HUES64 (cell line): ENCODE measurements around the gene HNRNPL. TPM values are rescaled to one million over a fixed set of nuclear protein-coding genes. Genes with fewer than 3 reads are reported as not detected.
"Not testable (repeated sequence)": the region's sequence is repeated elsewhere in the genome, so short reads cannot be mapped to it uniquely, and the experiment has no call there.

ENCODE experiments used
- H3K27ac ChIP-seq: 2 replicates; pipeline ENCODE4 v1.7.0; 2013; ENCODE audit warnings: low read depth, low read length, inconsistent platforms
- H3K27me3 ChIP-seq: 2 replicates; pipeline ENCODE4 v1.6.1; 2013; ENCODE audit warnings: mild to moderate bottlenecking, low read length; ENCODE audit not compliant: insufficient read depth
- H3K36me3 ChIP-seq: 2 replicates; pipeline ENCODE4 v1.6.1; 2013; ENCODE audit warnings: mild to moderate bottlenecking, low read length; ENCODE audit not compliant: insufficient read depth
- H3K4me1 ChIP-seq: 2 replicates; pipeline ENCODE4 v1.6.1; 2013; ENCODE audit warnings: mild to moderate bottlenecking, low read length, moderate library complexity; ENCODE audit not compliant: insufficient read depth
- H3K4me3 ChIP-seq: 2 replicates; pipeline ENCODE4 v1.5.1; 2013; ENCODE audit warnings: mild to moderate bottlenecking, low read length, moderate library complexity
- H3K9ac ChIP-seq: 2 replicates; pipeline ENCODE4 v1.6.1; 2013; ENCODE audit warnings: mild to moderate bottlenecking, low read depth, low read length
- H3K9me3 ChIP-seq: 2 replicates; pipeline ENCODE4 v1.6.1; 2013; ENCODE audit warnings: low read depth, low read length; ENCODE audit not compliant: insufficient read depth
- WGBS: fragments of 150-250, 120-280 bp; methylation state at CpG from one replicate; pipeline ENCODE4 v1.1.7; 2013; ENCODE audit warnings: missing lambda C conversion rate; 5-methylcytosine and 5-hydroxymethylcytosine counted together
- polyA plus RNA-seq, 2 experiments: library from polyadenylated mRNA; stranded (reverse); fragments of 50-300 nt; gene quantifications; one replicate each; pipeline ENCODE4 v1.2.3, GENCODE V29; 2013

Gene HNRNPL
- 575 TPM for polyA plus RNA-seq (2013, experiment 1 of 2)
- polyA plus RNA-seq (2013, experiment 2 of 2), result 561 TPM

DNA sequence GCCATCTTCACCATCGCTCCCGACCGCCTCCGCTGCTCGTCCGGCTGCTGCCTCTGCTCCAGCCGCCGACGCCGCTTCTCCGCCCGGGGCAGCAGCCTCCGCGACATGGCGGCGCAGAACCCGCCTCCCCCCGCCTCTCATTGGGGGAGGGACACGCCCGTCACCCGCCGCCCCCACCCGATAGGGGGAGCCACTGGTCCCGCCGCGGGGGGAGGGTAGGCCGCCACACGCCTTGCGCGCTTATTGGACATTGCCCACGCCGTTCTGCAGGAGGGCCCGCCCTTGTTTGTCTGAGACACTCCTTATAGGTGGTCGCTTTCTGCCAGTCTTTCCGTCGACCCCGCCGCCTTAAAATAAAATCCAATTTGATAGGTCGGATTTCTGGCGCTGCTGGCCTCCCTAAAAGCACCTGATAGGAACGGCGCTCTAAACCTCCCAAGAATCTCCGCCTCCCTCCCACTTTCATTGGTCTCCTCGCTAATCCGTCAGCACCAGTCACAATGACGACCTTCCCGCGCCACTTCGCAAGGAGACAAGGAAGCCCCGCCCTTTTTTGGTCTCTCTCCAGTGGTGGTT, at the start of gene HNRNPL:
HNRNPL (minus strand) TSS at position 127 of the 576 bp plus-strand sequence; CDS start at position 107, 20 bp downstream.
- Histone ChIP-seq H3K4me1 (peaks cover 3% of the 10 kb centered on the region; the same call in 1 of the 2 replicates), H3K9ac (peak within 1 kb of the TSS; percentile 96), H3K4me3 (peak within 1 kb of the TSS; percentile 78), H3K36me3 (peaks cover 35% of the 10 kb centered on the region), H3K9me3 (no peaks in the 10 kb centered on the region), H3K27me3 (no peaks in the 10 kb centered on the region), H3K27ac (peak within 1 kb of the TSS; percentile 100)
- under 1% methylated on average over 50 of the region's 50 CpGs for WGBS

DNA sequence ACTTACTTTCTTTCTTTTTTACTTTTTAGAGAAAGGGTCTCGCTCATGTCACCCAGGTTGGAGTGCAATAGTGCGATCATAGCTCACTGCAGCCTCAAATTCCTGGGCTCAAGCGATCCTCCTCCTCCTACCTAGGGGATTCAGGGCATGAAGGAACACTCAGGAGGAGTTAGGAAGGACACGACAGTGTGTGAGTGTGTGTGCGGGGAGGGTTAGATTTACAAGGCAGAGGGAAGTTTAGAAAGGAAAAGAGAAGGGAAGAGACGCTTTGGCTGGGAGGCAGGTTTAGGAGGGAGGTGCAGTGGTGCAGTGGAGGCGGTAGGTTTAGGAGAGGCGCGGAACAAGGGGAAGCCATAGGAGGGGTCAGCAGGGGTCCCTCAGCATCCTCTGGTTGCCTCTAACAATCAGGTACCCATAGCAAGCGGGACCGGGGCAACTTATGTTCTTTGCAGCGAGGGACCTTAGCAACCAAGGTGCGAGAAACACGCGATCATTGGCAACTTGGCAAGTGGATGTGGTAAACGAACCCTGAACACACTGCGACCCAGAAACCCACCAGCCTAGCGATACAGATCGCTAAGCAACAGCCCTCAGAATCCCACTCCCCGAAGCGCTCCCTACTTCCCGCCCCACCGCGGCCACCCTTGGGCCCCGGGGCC, 49.1 kb upstream of the HNRNPL start:
- Histone ChIP-seq H3K36me3 (no peaks in the 10 kb centered on the region), H3K27me3 (peaks cover 10% of the 10 kb centered on the region; the same call in 1 of the 2 replicates), H3K4me1 (peaks cover 5% of the 10 kb centered on the region; the same call in 1 of the 2 replicates), H3K9ac (peak overlapping the region; percentile 2; the same call in 1 of the 2 replicates), H3K4me3 (peak overlapping the region; percentile 92), H3K9me3 (0 out of 2 replicates have a peak, but pooled peaks cover 5% of the 10 kb centered on the region), H3K27ac (no peak overlapping the region)
- WGBS, result 25% methylated on average over 25 of the region's 25 CpGs

DNA sequence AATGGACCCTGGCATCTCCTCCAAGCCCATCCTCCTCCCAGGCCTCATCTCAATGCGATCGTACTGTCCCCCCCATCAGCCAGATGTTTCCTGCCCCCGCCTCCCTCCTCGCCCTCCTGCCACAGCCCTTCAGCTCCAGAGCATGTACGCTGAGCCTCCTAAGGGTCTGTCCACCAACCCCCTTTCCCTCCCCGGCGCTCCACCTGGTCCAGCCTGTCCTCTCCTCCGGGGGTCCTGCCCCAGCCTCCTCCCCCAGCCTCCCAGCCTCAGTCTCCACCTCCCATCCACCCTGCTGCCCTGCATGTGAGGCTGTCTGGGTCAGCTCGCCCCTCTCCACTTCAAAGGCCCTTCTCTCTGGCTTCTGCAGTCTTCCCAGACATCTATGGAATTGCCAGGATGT, 45.2 kb upstream of the HNRNPL start:
- 91% methylated on average over 9 of the region's 9 CpGs for WGBS
- peaks cover 10% of the 10 kb centered on the region; the same call in 1 of the 2 replicates for H3K27me3 ChIP-seq
- H3K4me3 ChIP-seq, result no peak overlapping the region
- H3K9ac ChIP-seq, result no peak overlapping the region
- no peaks in the 10 kb centered on the region for H3K36me3 ChIP-seq
- no peaks in the 10 kb centered on the region for H3K9me3 ChIP-seq
- no peak overlapping the region for H3K27ac ChIP-seq
- no peaks in the 10 kb centered on the region for H3K4me1 ChIP-seq

DNA sequence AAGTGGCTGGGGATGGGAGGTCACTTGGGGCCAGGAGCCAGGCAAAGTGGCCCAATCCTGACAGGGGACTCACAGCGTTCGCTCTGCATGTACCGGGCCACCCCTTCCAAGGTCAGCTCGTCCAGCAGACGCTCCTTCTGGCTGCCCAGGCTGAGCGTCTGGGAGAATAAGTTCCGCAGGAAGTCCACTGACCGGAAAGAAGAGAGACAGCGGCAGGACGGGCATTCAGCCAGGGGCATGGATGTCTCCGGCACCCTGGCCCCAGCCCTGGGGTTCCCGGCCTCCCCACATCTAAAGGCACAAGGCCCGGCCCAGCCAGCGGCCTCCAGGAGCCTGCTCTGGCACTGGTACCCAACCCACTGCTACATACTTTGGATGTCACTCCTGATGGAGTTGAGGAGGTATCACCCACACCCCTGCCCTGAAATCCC, 43.6 kb upstream of the HNRNPL start:
- Histone ChIP-seq H3K27me3 (peaks cover under 1% of the 10 kb centered on the region; the same call in 1 of the 2 replicates), H3K9me3 (no peaks in the 10 kb centered on the region), H3K9ac (no peak overlapping the region), H3K4me3 (no peak overlapping the region), H3K36me3 (no peaks in the 10 kb centered on the region), H3K4me1 (no peaks in the 10 kb centered on the region), H3K27ac (no peak overlapping the region)
- WGBS, result 89% methylated on average over 14 of the region's 14 CpGs

DNA sequence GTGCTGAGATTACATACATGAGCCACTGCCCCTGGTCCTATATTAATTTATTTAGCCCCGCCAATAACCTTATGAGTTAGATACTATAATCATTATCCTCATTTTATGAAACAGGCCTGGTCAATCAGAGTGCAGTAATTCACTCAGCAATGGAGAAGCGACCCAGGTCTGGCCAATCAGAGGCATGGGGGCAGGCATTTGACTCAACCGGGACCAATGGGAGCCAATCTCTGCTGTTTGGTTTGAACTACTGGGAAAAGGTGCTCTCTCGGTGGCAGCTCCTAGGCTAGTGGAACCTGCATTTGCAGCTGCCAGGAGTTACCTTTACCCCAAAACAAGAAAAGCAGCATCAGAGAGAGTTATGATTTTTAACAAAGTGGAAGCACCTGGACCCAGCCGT, 43.1 kb upstream of the HNRNPL start:
- no peak overlapping the region for H3K4me3 ChIP-seq
- H3K9me3 ChIP-seq, result no peaks in the 10 kb centered on the region
- no peaks in the 10 kb centered on the region for H3K27me3 ChIP-seq
- no peaks in the 10 kb centered on the region for H3K4me1 ChIP-seq
- no peaks in the 10 kb centered on the region for H3K36me3 ChIP-seq
- H3K27ac ChIP-seq, result no peak overlapping the region
- 92% methylated on average over 5 of the region's 5 CpGs for WGBS
- H3K9ac ChIP-seq, result no peak overlapping the region

DNA sequence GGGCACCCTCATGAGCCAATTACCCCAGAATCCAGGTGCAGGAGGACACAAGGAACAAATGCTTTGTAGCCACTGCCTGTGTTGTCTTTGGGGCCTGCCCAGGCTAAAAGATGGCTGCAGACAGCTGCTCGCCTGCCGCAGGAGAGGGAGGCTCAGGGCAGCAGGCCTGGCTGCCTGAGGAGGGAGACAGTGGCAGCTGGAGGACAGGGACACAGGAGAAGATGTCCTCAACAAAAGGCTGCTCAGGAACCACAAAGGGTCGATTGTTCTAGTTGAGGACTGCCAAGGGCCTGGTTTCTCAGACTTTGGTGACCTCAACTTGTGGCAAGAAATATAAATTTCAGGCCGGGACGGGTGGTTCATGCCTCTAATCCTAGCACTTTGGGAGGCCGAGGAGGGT, 42.0 kb upstream of the HNRNPL start:
- 91% methylated on average over 6 of the region's 6 CpGs for WGBS
- no peaks in the 10 kb centered on the region for H3K27me3 ChIP-seq
- H3K4me1 ChIP-seq, result no peaks in the 10 kb centered on the region
- no peaks in the 10 kb centered on the region for H3K9me3 ChIP-seq
- no peak overlapping the region for H3K27ac ChIP-seq
- H3K4me3 ChIP-seq, result no peak overlapping the region
- no peaks in the 10 kb centered on the region for H3K36me3 ChIP-seq
- H3K9ac ChIP-seq, result no peak overlapping the region

DNA sequence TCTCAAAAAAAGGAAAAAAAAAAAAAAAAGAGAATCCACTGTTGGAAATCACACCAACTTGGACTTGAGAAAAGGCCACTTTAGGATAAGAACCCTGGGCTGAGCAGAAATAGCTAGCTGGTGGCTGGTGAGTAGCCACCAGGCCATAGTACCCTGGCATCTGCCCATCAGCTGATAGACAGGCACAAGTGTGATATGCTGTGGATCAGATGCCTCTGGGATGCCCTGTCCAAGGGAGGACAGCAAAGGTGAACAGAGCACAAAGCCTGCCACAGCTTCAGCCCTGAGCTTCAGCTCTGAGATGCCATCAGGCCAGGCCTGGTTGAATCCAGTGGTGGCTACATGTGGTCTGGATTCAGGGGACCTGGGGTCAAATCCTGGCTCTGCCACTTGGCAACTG, 40.9 kb upstream of the HNRNPL start:
- no peak overlapping the region for H3K4me3 ChIP-seq
- H3K9ac ChIP-seq, result no peak overlapping the region

DNA sequence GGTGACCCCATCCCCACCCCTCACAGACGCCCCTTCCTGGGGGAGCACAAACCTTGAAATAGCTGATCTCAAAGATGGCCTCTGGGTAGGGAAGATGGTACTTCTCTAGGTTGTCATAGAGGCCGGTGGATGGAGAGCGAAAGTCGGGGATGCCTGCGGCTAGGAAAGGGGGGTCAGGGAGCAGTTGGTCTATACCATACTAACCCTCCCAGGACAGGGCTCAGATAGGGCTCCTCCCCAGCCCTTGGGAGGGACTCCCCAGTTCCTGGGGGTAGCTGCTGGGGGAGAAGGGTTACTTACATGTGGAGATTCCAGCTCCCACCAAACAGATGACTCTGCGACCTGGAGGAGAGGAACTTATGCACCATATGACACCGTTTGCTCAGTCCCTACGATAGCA, 40.0 kb upstream of the HNRNPL start:
- Histone ChIP-seq H3K36me3 (no peaks in the 10 kb centered on the region), H3K4me3 (no peak overlapping the region), H3K9me3 (no peaks in the 10 kb centered on the region), H3K27ac (no peak overlapping the region), H3K4me1 (no peaks in the 10 kb centered on the region), H3K27me3 (no peaks in the 10 kb centered on the region), H3K9ac (no peak overlapping the region)
- 93% methylated on average over 7 of the region's 8 CpGs for WGBS

More for the DNA sequence above, 40.9 kb upstream of the HNRNPL start:
- H3K36me3 ChIP-seq, result no peaks in the 10 kb centered on the region
- H3K27ac ChIP-seq, result no peak overlapping the region
- H3K4me1 ChIP-seq, result no peaks in the 10 kb centered on the region
- H3K9me3 ChIP-seq, result no peaks in the 10 kb centered on the region
- no peaks in the 10 kb centered on the region for H3K27me3 ChIP-seq

DNA sequence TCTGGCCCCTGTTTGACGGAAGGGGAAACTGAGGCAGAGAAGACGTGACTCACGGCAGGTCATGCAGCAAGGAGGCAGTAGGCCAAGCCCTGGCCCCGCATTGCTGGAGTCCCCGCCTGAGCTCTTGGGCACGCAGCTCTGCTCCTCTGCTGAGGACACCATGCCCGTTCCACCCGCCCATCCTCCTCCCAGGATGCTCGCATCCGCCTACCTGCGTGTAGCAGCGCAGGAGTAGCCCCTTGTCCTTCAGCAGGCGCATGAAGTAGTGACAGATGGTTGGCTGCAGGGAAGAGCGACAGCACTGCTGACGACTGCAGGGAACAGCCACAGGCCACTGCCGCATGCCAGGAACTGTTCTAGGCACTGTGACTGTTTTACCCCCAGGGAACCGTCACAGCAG, 39.1 kb upstream of the HNRNPL start:
- Histone ChIP-seq H3K36me3 (no peaks in the 10 kb centered on the region), H3K27me3 (no peaks in the 10 kb centered on the region), H3K4me1 (no peaks in the 10 kb centered on the region), H3K9ac (no peak overlapping the region), H3K9me3 (no peaks in the 10 kb centered on the region), H3K4me3 (no peak overlapping the region), H3K27ac (no peak overlapping the region)
- 93% methylated on average over 17 of the region's 17 CpGs for WGBS

DNA sequence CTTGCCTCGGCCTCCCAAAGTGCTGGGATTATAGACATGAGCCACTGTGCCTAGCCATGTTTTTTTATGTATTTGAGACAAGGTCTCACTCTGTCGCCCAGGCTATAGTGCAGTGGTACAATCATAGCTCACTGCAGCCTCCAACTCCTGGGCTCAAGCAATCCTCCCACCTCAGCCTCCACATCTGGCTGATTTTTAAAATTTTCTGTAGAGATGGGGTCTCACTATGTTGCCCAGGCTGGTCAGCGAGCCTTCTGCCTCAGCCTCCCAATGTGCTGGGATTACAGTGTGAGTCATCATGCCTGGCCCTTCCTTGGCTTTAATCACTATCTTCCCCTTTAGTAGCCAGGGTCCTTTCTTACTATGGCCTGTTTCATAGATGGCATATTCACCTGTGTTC, 34.9 kb upstream of the HNRNPL start:
- WGBS, result 89% methylated on average over 3 of the region's 3 CpGs
- not testable (repeated sequence) for H3K27ac ChIP-seq, H3K4me1 ChIP-seq, H3K9me3 ChIP-seq, H3K27me3 ChIP-seq, H3K36me3 ChIP-seq, H3K9ac ChIP-seq, H3K4me3 ChIP-seq

DNA sequence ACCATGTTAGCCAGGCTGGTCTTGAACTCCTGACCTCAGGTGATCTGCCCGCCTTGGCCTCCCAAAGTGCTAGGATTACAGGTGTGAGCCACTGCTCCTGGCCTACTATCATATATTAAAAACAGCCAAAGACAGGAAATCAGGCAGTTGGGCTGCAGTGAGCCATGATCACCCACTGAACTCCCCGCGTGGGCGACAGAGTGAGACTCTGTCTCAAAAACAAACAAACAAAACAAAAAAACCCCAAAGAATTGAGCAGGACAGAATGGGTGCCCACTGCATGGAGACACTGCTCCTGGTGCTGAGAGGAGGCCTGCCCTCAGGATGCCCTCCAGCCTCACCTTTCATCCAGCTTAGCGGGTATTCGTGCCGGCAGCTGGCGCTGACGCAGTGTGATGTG, 33.5 kb upstream of the HNRNPL start:
- no peaks in the 10 kb centered on the region for H3K36me3 ChIP-seq
- no peak overlapping the region for H3K27ac ChIP-seq
- no peaks in the 10 kb centered on the region for H3K27me3 ChIP-seq
- H3K4me1 ChIP-seq, result peaks cover 4% of the 10 kb centered on the region; the same call in 1 of the 2 replicates
- H3K9ac ChIP-seq, result no peak overlapping the region
- 92% methylated on average over 9 of the region's 9 CpGs for WGBS
- no peak overlapping the region for H3K4me3 ChIP-seq
- H3K9me3 ChIP-seq, result no peaks in the 10 kb centered on the region
